Thoracic aorta (tissue), 2 donors: ENCODE data around the gene MGAT5. TPM values are rescaled to one million over a fixed set of nuclear protein-coding genes. Genes with fewer than 3 reads are reported as not detected.
"Not testable (repeated sequence)": the region's sequence is repeated elsewhere in the genome, so short reads cannot be mapped to it uniquely, and the experiment has no call there.

Experiments
- ATAC-seq: fragments of 150-250 bp; one replicate; pipeline ENCODE4 v1.8.0; 2017; ENCODE audit warnings: low read depth; ENCODE audit not compliant: insufficient number of reproducible peaks, low FRiP score
- DNase-seq: peaks from one replicate; pipeline ENCODE4 v3.0.0-alpha.2; 2020; ENCODE audit warnings: low spot score
- H3K27ac ChIP-seq, 2 donors: fragments of 200-600 bp; sonication (generic); 1 replicate in 1 of 2; 2 replicates in 1 of 2; pipeline ENCODE4 v1.5.1; 2016; ENCODE audit warnings: mild to moderate bottlenecking in 2 of 2, moderate library complexity in 2 of 2
- H3K27me3 ChIP-seq: fragments of 200-600 bp; sonication (generic); replicated peaks from 2 replicates; pipeline ENCODE4 v1.6.0; 2016; ENCODE audit warnings: mild to moderate bottlenecking; ENCODE audit not compliant: insufficient read depth
- H3K36me3 ChIP-seq: fragments of 200-600 bp; sonication (generic); one replicate; pipeline ENCODE4 v1.5.1; 2016
- H3K4me1 ChIP-seq, 2 donors: fragments of 200-600 bp; sonication (generic); 1 replicate in 1 of 2; 2 replicates in 1 of 2; pipeline versions ENCODE4 v1.5.1 to v1.6.0; 2016; ENCODE audit warnings: low read depth in 2 of 2, mild to moderate bottlenecking in 1 of 2; ENCODE audit not compliant: control insufficient read depth in 1 of 2
- H3K4me3 ChIP-seq: fragments of 200-600 bp; sonication (generic); 2 replicates; pipeline ENCODE4 v1.5.1; 2016; ENCODE audit warnings: mild to moderate bottlenecking
- H3K9me3 ChIP-seq: fragments of 200-600 bp; sonication (generic); 2 replicates; pipeline ENCODE4 v1.5.1; 2016
- total RNA-seq, 2 donors: library from RNA; depleted of rRNA; stranded (reverse); fragments of >200 nt; gene quantifications; one replicate each; pipeline versions ENCODE4 v1.1.0 to v1.2.3, GENCODE V29; 2016
- TF ChIP-seq, protein P1 (sequence below): fragments of 200-600 bp; sonication (generic); IDR thresholded peaks from one replicate; pipeline ENCODE4 v1.5.1; 2019; ENCODE audit warnings: antibody characterized with exemption

Gene MGAT5
- total RNA-seq, 2 donors from 2014 or later = 43.9 to 95.3 TPM

DNA sequence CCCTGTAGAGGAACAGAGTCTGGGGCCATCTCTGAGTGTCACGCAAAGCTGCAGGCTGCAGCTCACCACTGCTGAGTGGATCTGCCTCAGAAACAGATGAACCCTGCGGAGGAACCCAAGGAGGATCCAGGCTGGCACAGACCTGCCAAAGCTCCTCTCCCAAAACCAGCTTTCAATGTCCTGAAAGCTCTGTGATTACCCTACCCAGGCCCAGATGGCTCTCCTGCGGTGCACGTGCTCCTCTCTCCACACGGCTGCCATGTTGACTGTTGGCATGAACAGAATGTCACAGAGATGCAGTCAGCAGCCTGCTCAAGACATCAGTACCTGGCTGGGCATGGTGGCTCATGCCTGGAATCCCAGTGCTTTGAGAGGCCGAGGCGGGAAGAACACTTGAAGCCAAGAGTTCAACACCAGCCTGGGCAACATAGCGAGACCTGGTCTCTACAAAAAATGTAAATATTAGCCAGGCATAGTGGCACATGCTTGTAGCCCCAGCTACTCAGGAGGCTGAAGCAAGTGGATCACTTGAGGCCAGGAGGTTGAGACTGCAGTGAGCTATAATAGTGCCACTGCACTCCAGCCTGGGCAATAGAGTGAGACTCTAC, 216.8 kb downstream of the MGAT5 start:
- TF ChIP-seq, protein P1, sequence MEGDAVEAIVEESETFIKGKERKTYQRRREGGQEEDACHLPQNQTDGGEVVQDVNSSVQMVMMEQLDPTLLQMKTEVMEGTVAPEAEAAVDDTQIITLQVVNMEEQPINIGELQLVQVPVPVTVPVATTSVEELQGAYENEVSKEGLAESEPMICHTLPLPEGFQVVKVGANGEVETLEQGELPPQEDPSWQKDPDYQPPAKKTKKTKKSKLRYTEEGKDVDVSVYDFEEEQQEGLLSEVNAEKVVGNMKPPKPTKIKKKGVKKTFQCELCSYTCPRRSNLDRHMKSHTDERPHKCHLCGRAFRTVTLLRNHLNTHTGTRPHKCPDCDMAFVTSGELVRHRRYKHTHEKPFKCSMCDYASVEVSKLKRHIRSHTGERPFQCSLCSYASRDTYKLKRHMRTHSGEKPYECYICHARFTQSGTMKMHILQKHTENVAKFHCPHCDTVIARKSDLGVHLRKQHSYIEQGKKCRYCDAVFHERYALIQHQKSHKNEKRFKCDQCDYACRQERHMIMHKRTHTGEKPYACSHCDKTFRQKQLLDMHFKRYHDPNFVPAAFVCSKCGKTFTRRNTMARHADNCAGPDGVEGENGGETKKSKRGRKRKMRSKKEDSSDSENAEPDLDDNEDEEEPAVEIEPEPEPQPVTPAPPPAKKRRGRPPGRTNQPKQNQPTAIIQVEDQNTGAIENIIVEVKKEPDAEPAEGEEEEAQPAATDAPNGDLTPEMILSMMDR = no peak
- Histone ChIP-seq H3K4me3 (no peak overlapping the region), H3K36me3 (no peaks in the 10 kb centered on the region), H3K27me3 (no peaks in the 10 kb centered on the region), H3K4me1 (no peaks in the 10 kb centered on the region), H3K9me3 (no peaks in the 10 kb centered on the region), H3K27ac (no peak overlapping the region)
- DNase-seq = no peak
- ATAC-seq = no peak

DNA sequence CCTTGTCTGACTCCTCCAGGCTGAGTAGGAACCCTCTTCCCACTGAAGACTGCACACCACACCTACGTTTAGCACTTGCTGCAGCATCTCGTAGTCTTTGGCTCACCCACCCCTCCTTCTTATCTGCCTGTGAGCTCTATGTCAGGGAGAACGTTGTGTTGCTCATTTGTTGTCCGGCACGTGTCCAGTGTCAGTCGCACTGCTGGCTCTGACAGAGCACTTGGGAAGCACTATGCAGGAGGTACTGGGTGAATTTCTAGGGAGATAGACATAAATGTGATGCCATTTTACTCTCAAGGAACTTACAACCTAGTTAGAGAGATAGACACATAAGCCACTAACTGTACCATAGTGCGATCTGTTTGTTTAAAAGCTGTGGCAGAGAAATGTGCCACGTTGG, 223.1 kb downstream of the MGAT5 start:
- ATAC-seq, H3K4me1 ChIP-seq, H3K27ac ChIP-seq, H3K27me3 ChIP-seq, H3K4me3 ChIP-seq, H3K9me3 ChIP-seq, H3K36me3 ChIP-seq, DNase-seq: not testable (repeated sequence)

DNA sequence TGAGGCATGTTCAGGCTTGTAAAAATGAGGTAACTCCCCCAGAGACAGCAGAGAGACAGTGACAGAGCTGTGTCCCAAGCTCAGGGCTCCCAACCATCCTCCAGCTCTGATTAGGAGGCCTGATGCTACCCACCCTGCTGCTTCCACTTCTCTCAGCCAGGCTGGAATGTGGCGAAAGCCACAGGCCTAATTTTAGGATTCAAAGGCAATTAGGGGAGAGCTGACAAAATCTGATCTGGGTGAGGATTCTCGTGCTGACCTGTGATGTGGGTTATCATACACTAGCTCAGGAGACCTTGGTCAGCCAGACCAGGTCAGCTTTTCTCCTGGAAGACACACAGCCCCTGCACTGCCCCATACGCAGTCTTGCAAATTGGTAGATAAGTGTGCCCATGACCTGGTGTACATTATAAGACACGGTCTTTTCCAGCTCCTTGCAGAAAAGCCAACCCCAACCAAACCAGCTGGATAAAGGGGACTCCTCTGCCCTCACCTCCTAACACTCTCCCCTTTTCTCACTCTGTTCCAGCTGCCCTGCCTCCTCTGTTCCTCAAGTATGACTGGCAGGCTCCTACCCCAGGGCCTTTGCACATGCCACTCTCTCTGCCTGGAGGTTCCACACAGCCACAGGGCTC, 225.9 kb downstream of the MGAT5 start:
- no peaks in the 10 kb centered on the region for H3K4me1 ChIP-seq
- TF ChIP-seq, protein P1 = no peak

DNA sequence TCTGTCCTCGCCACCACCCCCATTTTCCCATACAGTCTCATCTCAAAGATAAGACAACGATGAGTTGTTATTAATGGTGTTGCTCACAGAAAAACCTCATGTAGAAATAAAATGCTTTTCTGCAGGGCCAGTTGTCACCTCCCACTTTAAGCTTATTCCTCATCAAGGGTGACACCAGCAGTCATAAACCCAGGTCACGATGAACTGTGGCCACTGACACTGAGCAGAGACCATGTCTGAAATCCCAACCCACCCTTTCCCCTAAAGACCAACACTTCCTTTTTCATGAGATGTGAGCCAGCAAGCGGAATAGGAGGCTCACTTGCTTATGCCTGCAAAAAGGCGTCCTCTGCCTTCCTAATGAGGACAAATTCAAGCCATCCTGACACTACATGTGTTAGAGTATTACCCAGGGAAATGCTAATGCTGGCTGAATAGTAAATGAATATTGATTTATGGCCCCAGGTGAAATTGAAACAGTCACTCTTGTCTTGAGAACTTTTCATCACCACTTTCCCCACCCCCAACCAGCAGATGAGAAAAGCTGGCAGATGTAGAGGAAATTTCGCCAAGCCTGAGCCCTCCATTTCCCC, 228.4 kb downstream of the MGAT5 start:
- ATAC-seq (no peak), DNase-seq (no peak)
- no peaks in the 10 kb centered on the region for H3K4me1 ChIP-seq
- H3K27ac ChIP-seq = no peak overlapping the region
- no peaks in the 10 kb centered on the region for H3K36me3 ChIP-seq
- no peak overlapping the region for H3K4me3 ChIP-seq
- TF ChIP-seq, protein P1 = no peak
- no peaks in the 10 kb centered on the region for H3K9me3 ChIP-seq
- no peaks in the 10 kb centered on the region for H3K27me3 ChIP-seq

More for the DNA sequence above, 225.9 kb downstream of the MGAT5 start:
- Histone ChIP-seq H3K4me3 (no peak overlapping the region), H3K36me3 (no peaks in the 10 kb centered on the region), H3K9me3 (no peaks in the 10 kb centered on the region), H3K27ac (no peak overlapping the region), H3K27me3 (no peaks in the 10 kb centered on the region)
- ATAC-seq (no peak), DNase-seq (no peak)

DNA sequence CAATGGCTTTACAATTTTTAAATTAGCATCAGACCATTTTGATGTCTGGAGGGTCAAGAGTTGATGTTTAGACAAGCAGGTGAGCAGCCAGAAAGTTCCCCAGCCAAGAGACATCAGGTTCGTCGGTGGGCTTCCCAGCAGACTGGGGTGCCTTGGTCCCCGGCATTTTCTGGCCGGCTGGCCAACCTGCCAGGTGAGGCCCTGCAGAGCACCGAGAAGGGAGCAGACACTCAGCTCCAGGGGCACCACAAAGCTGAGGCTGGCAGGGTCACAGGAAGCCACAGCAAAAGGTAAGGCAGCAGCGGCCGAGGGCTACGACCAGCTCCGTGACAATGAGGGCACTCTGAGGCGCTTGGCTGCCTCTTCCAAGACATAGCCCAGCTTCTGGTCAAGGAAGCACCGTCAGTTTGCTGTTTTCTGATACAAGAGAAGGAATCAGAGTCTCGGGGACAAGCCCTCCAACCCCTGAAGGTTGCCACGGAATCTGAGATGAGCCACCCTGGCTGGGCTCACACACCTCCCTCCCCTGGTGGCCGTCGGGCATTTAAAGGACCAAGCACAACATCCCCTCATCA, 229.0 kb downstream of the MGAT5 start:
- no peak for DNase-seq
- H3K27ac ChIP-seq = no peak overlapping the region
- TF ChIP-seq, protein P1 = no peak
- H3K4me1 ChIP-seq = no peaks in the 10 kb centered on the region
- no peaks in the 10 kb centered on the region for H3K27me3 ChIP-seq
- no peaks in the 10 kb centered on the region for H3K36me3 ChIP-seq
- H3K9me3 ChIP-seq = no peaks in the 10 kb centered on the region
- H3K4me3 ChIP-seq = no peak overlapping the region
- ATAC-seq = no peak
